Erythroblast (primary cell): ENCODE results near the gene RAF1.

Experiments used
- GATA1 ChIP-seq: IDR thresholded peaks from 2 replicates; pipeline ENCODE4 v1.6.1; 2011; ENCODE audit warnings: low read depth, mild to moderate bottlenecking, control low read depth, low read length, moderate library complexity
- POLR2A ChIP-seq: IDR thresholded peaks from 2 replicates; pipeline ENCODE4 v1.6.1; 2011; ENCODE audit warnings: mild to moderate bottlenecking, low read length

DNA sequence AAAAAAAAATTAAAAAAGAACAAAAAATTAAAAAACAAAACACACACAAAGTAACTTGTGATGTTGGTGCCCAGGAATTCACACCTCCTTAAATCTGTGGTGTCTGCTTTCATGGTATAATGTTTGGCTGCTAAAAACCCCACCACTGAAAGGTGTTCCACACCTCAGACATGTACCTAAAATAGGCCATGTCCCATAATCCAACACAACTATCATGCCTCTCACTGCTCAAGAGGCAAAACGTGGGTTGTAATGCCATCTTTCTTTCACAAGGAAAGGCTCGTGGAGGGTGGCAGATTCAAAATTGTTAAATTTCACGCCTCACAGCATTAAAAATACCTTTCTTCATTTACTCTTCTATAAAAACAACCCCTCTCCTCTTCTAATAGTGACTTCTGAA is 77.5 kb downstream of the RAF1 start:
- TF ChIP-seq POLR2A (no peak), GATA1 (no peak)
